Left lobe of liver (tissue), 2 donors: ENCODE measurements around the gene ABHD10. TPM values are rescaled to one million over a fixed set of nuclear protein-coding genes. Genes with fewer than 3 reads are reported as not detected.

Experiments
- ATAC-seq: fragments of 200-7000 bp; cut with Tn5 transposase; one replicate; pipeline ENCODE4 v1.9.1; 2020; ENCODE audit warnings: mild to moderate bottlenecking, moderate library complexity
- DNase-seq: peaks from one replicate; pipeline ENCODE4 v3.0.0-alpha.2; 2020; ENCODE audit warnings: low spot score
- total RNA-seq: library from RNA; stranded (reverse); gene quantifications from one replicate; pipeline ENCODE4 v1.2.1, GENCODE V29; 2021
- donor health status: DM: no; HTN: no; CAD: no; lungs with moderate emphysema.
- donor health status: DM: no; HTN: yes; CAD: no.

ABHD10 gene
- total RNA-seq, 1 donor from 2014 or later = 26.6 TPM

- ATAC-seq (no peak), DNase-seq (no peak)
Measured at GRCh38 chr3:111963424-111963823, 15.4 kb upstream of the ABHD10 start.

GRCh38 chr3:111965484-111965883 is 13.3 kb upstream of the ABHD10 start:
- ATAC-seq = no peak
- DNase-seq = no peak

GRCh38 chr3:111967068-111967467 is 11.8 kb upstream of the ABHD10 start:
- no peak for DNase-seq
- ATAC-seq = peak; percentile 53

- DNase-seq (peak; percentile 76), ATAC-seq (peak; percentile 97)
Measured at GRCh38 chr3:111967651-111968274, 11.1 kb upstream of the ABHD10 start.

- no peak for DNase-seq
- ATAC-seq = peak; percentile 24
Measured at GRCh38 chr3:111968319-111969054, 10.3 kb upstream of the ABHD10 start.

GRCh38 chr3:111970376-111970775 is 8.4 kb upstream of the ABHD10 start:
- DNase-seq (no peak), ATAC-seq (no peak)

- ATAC-seq (no peak), DNase-seq (no peak)
Measured at GRCh38 chr3:111971533-111972130, 7.2 kb upstream of the ABHD10 start.

- no peak for DNase-seq
- no peak for ATAC-seq
Measured at GRCh38 chr3:111972891-111973290, 5.9 kb upstream of the ABHD10 start.

GRCh38 chr3:111975131-111975530 is 3.7 kb upstream of the ABHD10 start:
- no peak for DNase-seq
- no peak for ATAC-seq

GRCh38 chr3:111976254-111976653 is 2.6 kb upstream of the ABHD10 start:
- ATAC-seq (no peak), DNase-seq (no peak)

- ATAC-seq (peak; percentile 8), DNase-seq (no peak)
Measured at GRCh38 chr3:111979434-111980038, 710 bp downstream of the ABHD10 start.

GRCh38 chr3:111980716-111981456 is 2.1 kb downstream of the ABHD10 start:
- no peak for DNase-seq
- ATAC-seq = no peak

- DNase-seq = no peak
- ATAC-seq = no peak
Measured at GRCh38 chr3:111981457-111981763, 2.6 kb downstream of the ABHD10 start.

- DNase-seq (no peak), ATAC-seq (no peak)
Measured at GRCh38 chr3:111984636-111985298, 5.9 kb downstream of the ABHD10 start.

- ATAC-seq = no peak
Measured at GRCh38 chr3:111986800-111987199, 8.0 kb downstream of the ABHD10 start.

GRCh38 chr3:111989061-111989678 is 10.3 kb downstream of the ABHD10 start:
- ATAC-seq = peak; percentile 93
- DNase-seq = no peak

More at GRCh38 chr3:111986800-111987199, 8.0 kb downstream of the ABHD10 start:
- DNase-seq = no peak

- ATAC-seq (no peak), DNase-seq (no peak)
Measured at GRCh38 chr3:111993038-111993437, 14.2 kb downstream of the ABHD10 start.

GRCh38 chr3:111998636-111999483 is 20.0 kb downstream of the ABHD10 start, which contains the start of gene TAGLN3:
Gene TAGLN3 (plus strand): TSS chr3:111998922. CDS start chr3:111999423, 501 bp downstream.
- DNase-seq = no peak
- ATAC-seq = peak; percentile 82
